KG1 (cell line): ENCODE results near the gene CFAP92.
A peak's percentile ranks its signal among the peaks of the same experiment; 100 is the strongest.
"Not testable (repeated sequence)": the region's sequence is repeated elsewhere in the genome, so short reads cannot be mapped to it uniquely, and the experiment has no call there.

ENCODE experiments used
- DNase-seq: peaks from one replicate; lab custom pipeline; 2025; lab: John Stamatoyannopoulos, UW

Gene CFAP92

GRCh38 chr3:128902426-128902825 lies 91.5 kb downstream of the CFAP92 start:
- no peak for DNase-seq

GRCh38 chr3:128895843-128896697 lies 97.8 kb downstream of the CFAP92 start:
- no peak for DNase-seq

GRCh38 chr3:128889139-128889894 lies 104.6 kb downstream of the CFAP92 start:
- DNase-seq, result no peak

GRCh38 chr3:128884992-128885391 lies 108.9 kb downstream of the CFAP92 start:
- no peak for DNase-seq

- no peak for DNase-seq
Observed at GRCh38 chr3:128882719-128883118, 111.2 kb downstream of the CFAP92 start.

GRCh38 chr3:128881576-128881975 lies 112.3 kb downstream of the CFAP92 start:
- DNase-seq, result no peak

- DNase-seq, result not testable (repeated sequence)
Observed at GRCh38 chr3:128880455-128880854, 113.4 kb downstream of the CFAP92 start.

- DNase-seq, result no peak
Observed at GRCh38 chr3:128879991-128880390, 113.9 kb downstream of the CFAP92 start.

- peak; percentile 95 for DNase-seq
Observed at GRCh38 chr3:128879125-128879969, 114.5 kb downstream of the CFAP92 start, which contains the start of gene ACAD9. Gene ACAD9 (plus strand): TSS chr3:128879620. CDS start chr3:128879692, 72 bp downstream.

- DNase-seq, result peak; percentile 66
Observed at GRCh38 chr3:128878556-128879124, 115.2 kb downstream of the CFAP92 start.

GRCh38 chr3:128878011-128878457 lies 115.8 kb downstream of the CFAP92 start:
- DNase-seq, result no peak

- DNase-seq, result peak; percentile 30
Observed at GRCh38 chr3:128875556-128876120, 118.2 kb downstream of the CFAP92 start.

GRCh38 chr3:128874481-128875180 lies 119.2 kb downstream of the CFAP92 start:
- no peak for DNase-seq

GRCh38 chr3:128873244-128874022 lies 120.4 kb downstream of the CFAP92 start:
- DNase-seq, result no peak

- no peak for DNase-seq
Observed at GRCh38 chr3:128872744-128873143, 121.1 kb downstream of the CFAP92 start.

GRCh38 chr3:128872282-128872681 lies 121.6 kb downstream of the CFAP92 start:
- DNase-seq, result no peak

GRCh38 chr3:128870347-128870746 lies 123.5 kb downstream of the CFAP92 start:
- DNase-seq, result no peak

GRCh38 chr3:128867200-128868125 lies 126.4 kb downstream of the CFAP92 start:
- DNase-seq, result no peak
